Measurements from ENCODE around the gene LPAR6.
"Not testable (repeated sequence)": the region's sequence is repeated elsewhere in the genome, so short reads cannot be mapped to it uniquely, and the experiment has no call there.

The LPAR6 gene, protein sequence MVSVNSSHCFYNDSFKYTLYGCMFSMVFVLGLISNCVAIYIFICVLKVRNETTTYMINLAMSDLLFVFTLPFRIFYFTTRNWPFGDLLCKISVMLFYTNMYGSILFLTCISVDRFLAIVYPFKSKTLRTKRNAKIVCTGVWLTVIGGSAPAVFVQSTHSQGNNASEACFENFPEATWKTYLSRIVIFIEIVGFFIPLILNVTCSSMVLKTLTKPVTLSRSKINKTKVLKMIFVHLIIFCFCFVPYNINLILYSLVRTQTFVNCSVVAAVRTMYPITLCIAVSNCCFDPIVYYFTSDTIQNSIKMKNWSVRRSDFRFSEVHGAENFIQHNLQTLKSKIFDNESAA

DNA sequence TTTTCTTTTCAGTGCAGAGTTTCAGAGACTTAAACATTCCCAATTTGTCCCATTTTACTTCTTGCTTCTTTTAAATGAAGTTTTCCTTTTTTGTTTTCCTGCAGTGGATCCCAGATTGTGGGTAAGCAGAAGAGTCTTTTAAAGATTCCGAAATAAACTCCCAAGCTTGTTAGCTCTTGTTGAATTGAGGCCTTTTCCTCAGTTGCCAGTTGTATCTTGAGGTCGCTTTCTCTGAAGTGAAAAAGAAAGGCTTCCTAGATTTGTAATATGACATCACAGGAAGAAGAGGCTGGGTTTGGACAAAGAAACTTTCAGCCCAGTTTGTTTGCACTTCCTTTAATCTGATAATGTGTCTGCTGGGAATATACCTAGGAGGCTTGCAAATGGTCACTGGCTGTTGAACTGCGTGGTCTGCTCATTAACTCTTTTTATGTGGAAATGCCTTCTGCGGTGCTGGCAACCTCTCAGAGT, at the start of gene LPAR6:
Gene LPAR6, minus strand, starts transcription at position 233 of the 471 bp plus-strand sequence. CDS start 690 bp downstream, outside the sequence.
- DNase-seq, result no peak

DNA sequence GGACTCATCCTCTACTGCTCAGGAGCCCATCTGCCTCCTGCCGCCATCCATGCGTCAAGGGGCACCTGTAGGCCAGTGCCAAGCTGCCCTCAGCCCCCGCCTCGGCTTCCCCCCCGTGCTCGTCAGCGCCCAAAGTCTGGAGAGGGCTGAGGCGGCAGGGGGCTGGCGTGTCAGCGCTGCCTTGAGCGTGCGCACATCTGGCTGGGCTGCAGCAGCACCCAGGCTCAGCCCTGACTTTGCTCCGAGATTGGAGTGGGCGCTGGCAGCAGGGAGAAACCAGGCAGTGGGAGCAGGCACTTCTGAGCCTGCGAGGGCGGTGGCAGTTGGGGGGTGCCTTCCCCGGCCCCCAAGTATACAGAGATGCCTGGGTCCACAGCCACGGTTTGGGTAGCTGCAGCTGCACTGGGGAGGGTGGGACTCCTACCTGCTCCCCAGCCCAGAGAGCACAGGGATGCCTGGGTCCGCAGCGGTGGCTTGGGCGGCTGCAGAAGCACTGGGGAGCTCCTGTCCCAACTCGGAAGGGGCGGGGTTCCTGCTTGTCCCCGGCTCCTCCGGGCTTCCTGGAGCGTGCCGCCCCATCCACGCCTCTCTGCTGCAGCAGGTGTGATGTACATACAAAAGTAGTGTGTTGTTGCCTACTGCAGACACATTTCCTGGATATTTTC, 44.8 kb upstream of the LPAR6 start:
- DNase-seq, result no peak

DNA sequence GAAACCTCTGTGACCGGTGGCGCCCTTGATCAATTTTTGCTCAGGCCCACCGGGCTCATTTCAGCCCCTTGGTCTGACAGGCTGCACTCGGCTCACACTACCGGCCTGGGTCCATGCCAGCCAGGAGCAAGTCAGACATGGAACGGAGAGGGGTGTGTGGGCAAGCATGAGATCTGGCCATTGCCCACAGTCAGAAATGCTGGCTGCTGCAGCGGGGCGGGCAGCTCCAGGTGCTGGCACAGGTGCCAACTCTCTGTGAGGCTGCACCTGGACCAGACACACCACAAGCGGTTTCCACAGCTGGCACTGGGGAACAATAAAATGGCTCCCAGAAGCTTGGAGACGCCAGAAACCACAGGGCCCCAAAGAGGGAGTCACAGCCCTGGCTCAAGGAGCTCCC, 43.6 kb upstream of the LPAR6 start:
- no peak for DNase-seq

DNA sequence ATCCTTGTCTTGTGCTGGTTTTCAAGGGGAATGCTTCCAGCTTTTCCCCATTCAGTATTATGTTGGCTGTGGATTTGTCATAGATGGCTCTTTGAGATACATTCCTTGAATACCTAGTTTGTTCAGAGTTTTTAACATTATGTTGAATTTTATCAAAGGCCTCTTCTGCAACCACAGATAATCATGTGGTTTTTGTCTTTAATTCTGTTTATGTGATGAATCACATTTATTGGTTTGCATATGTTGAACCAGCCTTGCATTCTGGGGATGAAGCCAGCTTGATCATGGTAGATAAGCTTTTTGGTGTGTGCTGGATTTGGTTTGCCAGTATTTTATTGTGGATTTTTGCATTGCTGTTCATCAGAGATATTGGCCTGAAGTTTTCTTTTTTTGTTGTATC, 38.3 kb upstream of the LPAR6 start:
- not testable (repeated sequence) for DNase-seq

DNA sequence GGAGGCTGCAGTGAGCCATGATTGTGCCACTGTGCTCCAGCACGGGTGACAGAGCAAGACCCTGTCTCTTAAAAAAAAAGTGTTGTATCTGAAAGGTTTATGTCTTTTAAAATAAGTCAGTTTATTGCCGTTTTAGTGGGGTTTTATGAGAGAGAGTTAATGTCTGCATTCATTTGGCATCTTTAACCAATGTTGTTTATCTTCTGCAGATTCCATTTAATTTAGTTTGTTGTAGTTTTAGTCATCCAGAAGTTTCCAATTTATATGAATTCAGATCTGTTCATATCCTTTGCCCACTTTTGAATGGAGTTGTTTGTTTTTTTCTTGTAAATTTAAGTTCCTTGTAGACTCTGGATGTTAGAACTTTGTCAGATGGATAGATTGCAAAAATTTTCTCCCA, 36.7 kb upstream of the LPAR6 start:
- DNase-seq, result no peak

DNA sequence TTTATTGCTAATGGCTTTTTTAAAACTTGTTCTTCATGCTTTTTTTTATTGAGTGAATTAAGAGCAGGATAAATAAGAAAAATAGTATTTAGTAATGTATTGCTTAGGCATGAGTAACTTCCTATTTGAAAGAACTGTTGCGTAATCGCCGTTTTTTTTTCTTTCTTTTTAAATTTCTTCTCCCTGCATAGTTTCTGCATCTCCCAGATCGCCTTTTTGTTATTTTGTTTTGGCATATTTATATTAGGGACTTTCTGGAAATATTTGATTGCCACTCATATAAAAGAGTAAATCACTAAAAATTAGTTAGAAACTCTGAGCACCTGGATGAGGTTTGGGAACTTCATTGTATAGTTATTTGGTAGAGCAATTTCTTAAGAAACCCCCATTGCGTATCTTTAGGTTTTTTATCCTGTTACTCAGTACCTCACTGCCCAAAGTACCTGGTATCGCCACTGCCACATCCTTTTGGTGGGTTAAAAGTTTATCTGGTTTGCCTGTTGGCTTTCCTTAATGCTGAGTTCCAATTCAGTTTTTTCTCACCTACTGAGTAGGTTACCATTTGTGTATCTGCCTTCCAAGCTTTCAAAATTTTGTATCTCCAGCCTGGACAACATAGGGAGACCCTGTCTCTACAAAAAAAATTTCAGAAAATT, 36.2 kb upstream of the LPAR6 start:
- DNase-seq, result no peak

DNA sequence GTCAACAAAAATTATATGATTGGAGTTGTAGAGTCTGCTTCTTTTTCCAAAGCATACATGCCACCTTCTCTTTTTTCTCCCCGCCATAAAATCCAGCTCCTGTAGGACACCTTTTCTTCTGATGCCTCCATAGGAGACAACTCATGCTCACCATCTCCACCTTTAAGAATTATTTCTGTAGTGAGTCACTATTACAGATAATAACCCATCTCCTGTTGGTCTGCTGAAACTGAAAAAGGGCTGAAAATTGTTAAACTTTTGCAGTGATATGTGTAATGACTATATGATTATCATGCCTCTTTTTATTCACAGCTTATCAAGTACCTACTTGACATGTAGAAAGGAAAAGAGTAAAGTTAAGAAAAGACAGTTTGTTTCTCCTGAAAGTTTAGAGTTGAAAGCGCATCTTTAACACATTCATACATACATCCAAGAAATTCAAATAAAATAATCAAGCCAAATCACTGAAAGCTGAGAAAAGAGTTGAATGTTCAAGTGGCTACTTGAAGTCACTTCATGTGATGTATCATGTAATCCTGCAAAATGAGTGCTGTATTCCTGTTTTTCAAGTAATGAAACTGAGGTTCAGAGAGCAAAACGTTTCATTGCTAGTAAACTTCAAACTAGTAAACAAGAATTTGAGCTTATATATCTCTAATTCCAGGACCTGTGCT, 35.5 kb upstream of the LPAR6 start:
- no peak for DNase-seq

DNA sequence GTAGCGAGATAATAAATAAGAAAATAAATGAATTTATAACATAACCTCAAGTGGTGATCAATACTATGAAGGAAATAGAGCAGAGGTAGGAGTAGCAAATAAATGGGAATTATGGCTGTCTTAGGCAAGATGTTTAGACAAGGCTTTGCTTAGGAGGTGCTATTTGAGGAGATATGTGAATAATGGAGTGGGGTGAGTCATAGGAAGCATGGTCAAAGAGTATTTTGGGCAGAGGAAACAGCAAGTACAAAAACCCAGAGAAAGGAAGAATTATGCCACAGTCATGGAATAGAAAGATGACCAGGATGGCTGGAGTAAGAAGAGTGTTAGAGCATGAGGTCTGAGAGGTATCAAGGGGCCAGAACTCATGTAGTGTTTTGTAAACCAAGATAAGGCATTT, 33.6 kb upstream of the LPAR6 start:
- no peak for DNase-seq

DNA sequence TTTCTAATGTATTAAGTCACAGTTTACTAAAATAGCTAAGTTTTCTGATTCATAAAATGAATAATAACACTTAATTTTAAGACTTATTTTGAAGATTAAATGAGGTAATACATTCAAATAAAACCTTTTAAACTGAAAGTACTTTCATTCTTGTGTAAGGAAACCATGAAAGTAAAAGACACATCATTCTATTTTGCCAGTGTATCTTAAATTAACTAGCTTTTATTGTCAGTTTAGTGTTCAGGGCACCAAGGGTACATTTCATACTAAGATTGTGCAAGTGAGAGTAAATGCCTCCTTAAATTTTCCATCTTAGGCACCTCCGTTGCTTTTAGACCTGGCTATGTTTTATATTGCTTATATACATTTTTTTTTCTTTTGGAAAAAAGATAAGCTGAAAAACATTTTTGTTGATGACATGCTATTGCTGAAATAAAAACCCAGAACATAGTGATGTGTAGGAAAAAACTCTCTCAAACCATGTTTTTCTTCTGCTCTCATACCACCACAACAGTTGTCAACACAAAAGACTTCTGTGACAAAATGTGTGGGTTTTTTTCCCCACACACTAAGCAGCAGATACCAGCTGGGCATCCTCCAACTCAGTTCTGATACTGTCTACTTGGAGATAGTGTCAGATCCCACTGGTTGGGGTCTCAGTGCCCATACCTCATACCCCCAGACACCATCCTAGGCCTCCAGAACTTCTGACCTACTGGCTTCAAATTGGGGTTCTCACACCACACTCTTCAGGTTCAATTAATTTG, 30.7 kb upstream of the LPAR6 start:
- no peak for DNase-seq

DNA sequence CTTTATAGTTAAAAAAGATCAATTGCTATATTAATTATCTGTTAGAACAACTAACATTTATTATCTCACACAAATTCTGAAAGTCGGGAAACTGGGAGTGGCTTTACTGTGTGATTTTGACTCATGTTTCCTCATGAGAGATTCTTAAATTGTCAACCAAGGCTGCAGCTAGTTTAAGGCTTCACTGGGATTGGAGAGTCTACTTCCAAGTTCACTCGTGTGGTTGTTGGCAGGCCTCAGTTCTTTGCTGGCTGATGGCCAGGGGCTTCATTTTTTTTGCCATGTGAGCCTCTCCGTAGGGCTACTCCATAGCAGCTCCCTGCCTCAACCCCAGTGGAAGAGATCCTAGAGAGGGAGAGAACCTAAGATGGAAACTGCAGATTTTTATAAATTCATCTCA, 24.5 kb upstream of the LPAR6 start:
- DNase-seq, result no peak

DNA sequence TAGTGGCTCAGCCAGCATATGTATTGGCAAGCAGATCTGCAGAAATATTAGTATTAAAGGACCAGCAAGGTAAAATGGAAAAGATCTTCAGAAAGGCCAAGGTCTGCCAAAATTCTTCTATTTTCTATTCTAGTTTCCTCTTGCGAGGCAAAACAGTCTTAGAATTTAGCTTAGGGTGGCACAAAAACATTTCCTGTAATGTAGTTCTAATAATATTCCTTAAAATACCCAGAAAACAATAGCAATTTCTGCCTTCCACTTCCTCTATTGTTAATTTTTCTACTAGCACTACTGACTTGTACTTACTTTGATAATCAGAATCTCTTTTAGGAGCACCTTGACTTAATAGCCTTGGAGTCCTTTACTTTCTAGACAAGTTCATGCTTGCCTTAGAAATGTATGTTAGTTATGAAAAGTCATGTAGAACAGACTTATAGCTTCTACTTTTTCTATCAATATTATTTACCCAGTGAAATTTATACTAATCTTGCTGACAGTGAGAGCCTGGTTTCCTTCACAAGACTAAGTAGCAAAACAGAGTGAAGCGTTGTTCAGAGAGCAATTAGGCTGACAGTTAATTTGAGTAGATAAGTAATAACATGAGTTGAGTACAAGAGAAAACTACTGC, 23.9 kb upstream of the LPAR6 start:
- DNase-seq, result no peak

DNA sequence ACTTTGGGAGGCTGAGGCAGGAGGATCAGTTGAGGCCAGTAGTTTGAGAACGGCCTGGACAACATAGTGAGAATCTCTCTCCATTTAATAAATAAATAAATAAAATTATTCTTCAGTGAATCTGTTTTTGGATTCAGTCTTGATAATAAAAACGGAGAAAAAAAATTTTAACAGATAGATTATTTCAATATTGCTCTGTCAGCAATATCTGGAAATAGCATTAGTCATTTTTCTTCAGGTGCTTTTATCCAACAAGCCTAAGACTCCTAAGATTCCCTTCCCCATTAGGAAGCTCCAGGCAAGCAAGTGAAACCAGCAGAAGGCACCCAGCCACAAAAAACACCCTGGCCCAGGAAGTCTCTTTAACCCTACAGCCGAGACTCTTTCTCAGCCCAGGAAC, 21.3 kb upstream of the LPAR6 start:
- DNase-seq, result no peak

DNA sequence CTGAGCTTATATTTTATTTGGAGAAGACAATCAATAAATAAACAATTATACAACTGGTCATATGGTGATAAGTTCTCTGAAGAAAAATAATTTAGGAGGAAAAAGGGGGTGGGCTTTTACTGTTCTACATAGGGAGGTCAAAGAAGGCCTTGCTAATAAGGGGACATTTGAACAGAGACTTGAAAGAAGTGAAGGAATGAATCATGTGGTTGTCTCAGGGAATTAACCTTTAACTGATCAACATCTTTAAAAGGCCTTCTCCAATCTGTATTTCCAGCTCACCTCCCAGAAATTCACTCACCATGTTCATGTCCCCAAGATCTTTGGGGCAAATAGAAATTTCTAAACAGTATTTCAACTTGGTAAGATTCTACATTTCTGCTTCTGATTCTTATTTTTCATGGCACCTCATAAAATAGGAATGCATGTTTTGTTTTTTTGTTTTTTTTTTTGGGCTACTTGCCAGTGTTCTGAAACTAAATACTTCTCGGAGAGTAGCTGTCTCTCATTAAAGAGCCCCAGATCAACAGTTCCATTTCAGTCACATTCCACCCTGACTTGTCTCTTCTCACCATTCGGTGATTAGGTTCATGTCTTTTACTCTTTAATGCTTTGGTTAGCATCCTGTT, 19.2 kb upstream of the LPAR6 start:
- DNase-seq, result no peak

DNA sequence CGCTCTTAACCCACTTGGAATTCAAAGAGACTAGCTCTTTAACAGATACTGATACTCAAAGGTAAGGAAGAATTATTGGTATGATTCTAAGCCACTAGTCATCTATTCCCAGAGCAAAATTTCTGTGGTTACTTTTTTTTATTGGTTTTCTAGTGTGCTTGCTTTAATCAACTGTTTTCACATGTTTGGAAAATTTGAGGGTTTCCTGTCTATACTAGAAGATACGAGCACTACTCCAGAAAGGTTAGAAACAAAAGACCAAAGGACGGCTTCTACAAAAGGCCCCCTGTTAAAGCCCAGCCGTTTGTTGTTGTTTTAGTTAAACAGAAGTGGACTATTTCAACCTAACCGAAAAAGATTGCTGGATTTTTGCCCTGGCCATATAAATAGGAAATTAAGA, 18.5 kb upstream of the LPAR6 start:
- no peak for DNase-seq

DNA sequence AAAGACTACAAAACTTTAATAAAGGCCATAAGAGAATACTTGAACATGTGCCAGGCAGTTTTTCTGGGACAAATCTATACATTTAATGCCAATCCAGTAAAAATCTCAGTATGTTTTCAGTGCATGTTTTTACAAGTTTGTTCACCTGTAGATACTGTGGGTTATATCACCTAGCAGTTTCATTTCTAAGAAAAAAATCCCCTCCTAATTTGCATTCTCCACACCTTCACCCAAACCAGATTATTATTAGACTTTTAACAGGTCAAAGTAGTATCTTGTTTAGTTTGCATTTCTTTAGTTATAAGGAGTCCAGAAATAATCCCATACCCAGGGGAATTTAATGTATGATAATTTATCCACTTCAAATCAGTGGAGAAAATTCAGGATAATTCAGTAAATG, 17.0 kb upstream of the LPAR6 start:
- no peak for DNase-seq

DNA sequence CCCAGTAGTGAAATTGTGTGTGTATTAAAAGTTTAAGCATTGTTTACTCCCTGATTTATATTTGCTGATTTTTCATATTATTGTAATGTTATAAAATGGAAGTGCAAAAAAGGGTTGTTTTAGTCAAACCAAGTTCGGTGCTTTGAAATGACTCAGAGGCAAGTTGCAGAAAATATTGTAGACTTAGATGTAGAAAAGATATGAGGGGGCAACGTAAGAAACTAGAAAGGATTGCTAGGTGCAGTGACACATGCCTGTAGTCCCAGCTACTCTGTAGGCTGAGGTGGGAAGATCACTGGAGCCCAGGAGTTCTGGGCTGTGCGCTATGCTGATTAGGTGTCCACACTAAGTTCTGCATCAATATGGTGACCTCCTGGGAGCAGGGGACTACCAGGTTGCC, 16.1 kb upstream of the LPAR6 start:
- no peak for DNase-seq

DNA sequence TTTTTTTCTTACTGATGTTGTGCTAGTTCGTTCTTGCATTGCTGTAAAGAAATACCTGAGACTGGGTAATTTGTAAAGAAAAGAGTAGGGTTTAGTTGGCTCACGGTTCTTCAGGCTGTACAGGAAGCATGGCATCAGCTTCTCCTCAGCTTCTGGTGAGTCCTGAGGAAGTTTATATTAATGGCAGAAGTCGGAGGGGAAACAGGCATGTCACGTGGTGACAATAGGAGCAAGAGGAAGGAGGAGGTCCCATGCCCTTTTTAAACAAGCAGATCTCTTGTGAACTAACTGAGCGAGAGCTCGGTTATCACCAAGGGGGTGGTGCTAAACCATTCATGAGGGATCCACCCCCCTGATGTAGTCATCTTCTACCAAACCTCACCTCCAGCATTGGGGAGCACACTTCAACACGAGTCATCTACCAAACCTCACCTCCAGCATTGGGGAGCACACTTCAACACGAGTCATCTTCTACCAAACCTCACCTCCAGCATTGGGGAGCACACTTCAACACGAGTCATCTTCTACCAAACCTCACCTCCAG, 13.9 kb upstream of the LPAR6 start:
- DNase-seq, result not testable (repeated sequence)

DNA sequence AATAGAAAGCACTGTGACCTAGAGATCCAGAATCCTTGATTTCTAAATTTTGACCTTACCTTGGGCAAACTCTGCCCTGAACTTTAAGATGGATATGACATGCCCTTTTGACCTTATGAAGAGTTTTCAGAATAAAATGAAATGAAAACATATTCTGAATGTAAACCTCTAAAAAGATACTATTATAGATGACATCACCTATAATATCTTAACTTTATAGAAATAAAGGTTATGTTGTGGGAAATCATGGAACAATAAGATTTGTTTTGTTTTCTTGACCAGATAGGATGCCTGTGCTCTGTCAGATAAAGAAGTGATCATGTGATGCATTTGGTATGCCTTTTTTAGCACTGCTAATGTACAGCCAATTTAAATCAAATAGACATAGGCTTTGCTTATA, 13.1 kb upstream of the LPAR6 start:
- no peak for DNase-seq

DNA sequence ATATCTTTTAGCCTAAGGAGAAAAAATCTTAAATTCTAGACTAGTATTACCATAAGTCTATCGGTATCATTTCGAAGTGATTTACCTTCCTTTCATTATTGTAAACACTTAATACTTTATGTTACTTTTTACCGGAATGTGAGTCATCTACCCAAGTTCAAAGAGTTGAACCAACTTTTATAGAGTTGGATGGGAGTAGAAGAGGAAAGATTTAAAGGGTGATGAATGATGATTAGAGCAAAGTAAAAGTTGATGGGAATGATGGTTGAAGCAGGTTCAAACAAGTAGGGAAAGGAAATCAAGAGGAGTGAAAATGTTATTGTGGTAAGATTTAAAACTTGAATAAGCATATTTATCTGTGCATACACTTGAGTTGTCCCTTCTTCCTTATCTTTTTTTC, 11.3 kb upstream of the LPAR6 start:
- no peak for DNase-seq

DNA sequence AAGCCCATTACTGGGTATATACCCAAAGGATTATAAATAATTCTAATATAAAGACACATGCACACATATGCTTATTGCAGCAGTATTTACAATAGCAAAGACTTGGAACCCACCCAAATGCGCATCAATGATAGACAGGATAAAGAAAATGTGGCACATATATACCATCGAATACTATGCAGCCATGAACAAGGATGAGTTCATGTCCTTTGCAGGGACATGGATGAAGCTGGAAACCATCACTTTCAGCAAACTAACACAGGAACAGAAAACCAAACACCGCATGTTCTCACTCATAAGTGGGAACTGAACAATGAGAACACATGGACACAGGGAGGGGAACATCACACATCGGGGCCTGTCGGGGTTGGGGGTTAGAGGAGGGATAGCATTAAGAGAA, 9.1 kb upstream of the LPAR6 start:
- not testable (repeated sequence) for DNase-seq

DNA sequence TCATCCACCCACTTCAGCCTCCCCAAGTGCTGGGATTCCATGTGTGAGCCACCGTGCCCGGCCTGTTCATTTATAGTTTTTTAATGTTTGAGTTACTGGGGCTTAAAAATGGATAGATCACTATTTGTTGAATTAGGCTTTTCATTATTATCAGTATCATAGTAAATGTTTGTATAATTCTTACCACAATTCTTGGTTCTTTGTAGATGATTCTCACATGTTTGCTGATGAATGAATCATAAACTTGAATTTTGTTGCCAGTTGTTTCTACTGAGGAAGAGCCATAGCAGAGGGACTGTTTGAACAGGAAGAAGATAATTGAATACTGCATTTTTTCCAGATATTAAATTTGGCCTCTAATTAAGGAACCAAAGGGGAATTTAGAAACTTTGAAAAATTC, 2.6 kb upstream of the LPAR6 start:
- no peak for DNase-seq
